K562 (cell line): Measurements from ENCODE around the gene SLC28A1. TPM values are rescaled to one million over a fixed set of nuclear protein-coding genes. Genes with fewer than 3 reads are reported as not detected.

Experiments used
- ATAC-seq: fragments of 200-7000 bp; cut with Tn5 transposase; 3 replicates; pipeline ENCODE4 v1.9.1; 2020; ENCODE audit warnings: moderate library complexity
- BruUV-seq: library from RNA; stranded (reverse); fragments of 400-500 nt; replicated peaks from 2 replicates; lab custom pipeline; 2021; lab: Mats Ljungman, UMichigan
- CTCF ChIA-PET: fragments of 300-600 bp; formaldehyde crosslinking; extraction: SDS; loops from one replicate; lab custom pipeline; 2021; ENCODE audit warnings: low intra/inter-chr PET ratio; lab: Yijun Ruan, JAX
- POLR2A ChIA-PET: fragments of 300-600, 350-650 bp; sonication (Branson Sonifier 250); formaldehyde crosslinking; extraction: SDS; loops from one replicate; lab custom pipeline; 2021; ENCODE audit warnings: antibody characterized with exemption, inconsistent platforms; lab: Yijun Ruan, JAX
- DNase-seq, 4 experiments: peaks; one replicate each; pipeline versions ENCODE4 v3.0.0 to v3.0.0-alpha.2; 2011 to 2018; ENCODE audit warnings: low spot score in 3 of 4, mixed read lengths in 3 of 4; ENCODE audit errors: extremely low read depth in 1 of 4
- FAIRE-seq: peaks from 2 replicates; lab custom pipeline; 2011; peaks lifted over from hg19 to GRCh38; lab: Jason Lieb, UNC
- H2AFZ ChIP-seq: 2 replicates; pipeline ENCODE4 v1.6.0; 2011; ENCODE audit warnings: low read depth, low read length, control low read depth, inconsistent platforms
- H3K27ac ChIP-seq: fragments of 200-600 bp; 3 replicates; pipeline ENCODE4 v1.8.0; 2011; ENCODE audit warnings: low read depth, mild to moderate bottlenecking, control low read depth, inconsistent platforms, low read length, moderate library complexity, mixed read lengths; ENCODE audit errors: extremely low read depth
- H3K27me3 ChIP-seq, 2 experiments: fragments of 300-600 bp in 1 of 2; 2 replicates in 1 of 2; 3 replicates in 1 of 2; pipeline versions ENCODE4 v1.6.0 to v1.8.0; 2011; ENCODE audit warnings: inconsistent platforms in 2 of 2, low read length in 2 of 2, mild to moderate bottlenecking in 1 of 2, mixed read lengths in 1 of 2, moderate library complexity in 1 of 2; ENCODE audit not compliant: control insufficient read depth in 2 of 2, insufficient read depth in 2 of 2
- H3K36me3 ChIP-seq: fragments of 300-600 bp; 3 replicates; pipeline ENCODE4 v1.8.0; 2011; ENCODE audit warnings: mild to moderate bottlenecking, low read length, inconsistent platforms; ENCODE audit not compliant: control insufficient read depth, insufficient read depth
- H3K4me1 ChIP-seq, 2 experiments: fragments of 200-600 bp in 1 of 2; replicated peaks in 1 of 2; 2 replicates in 1 of 2; 3 replicates in 1 of 2; pipeline versions ENCODE4 v1.5.1 to v1.8.0; 2011; ENCODE audit warnings: inconsistent platforms in 2 of 2, low read length in 2 of 2, mild to moderate bottlenecking in 1 of 2, mixed read lengths in 1 of 2, moderate library complexity in 1 of 2; ENCODE audit not compliant: control insufficient read depth in 2 of 2, insufficient read depth in 2 of 2
- H3K4me2 ChIP-seq: 2 replicates; pipeline ENCODE4 v1.6.1; 2011; ENCODE audit warnings: low read length, control low read depth, inconsistent platforms, mixed read lengths; ENCODE audit not compliant: insufficient read depth
- H3K4me3 ChIP-seq: fragments of 200-600 bp; sonication (generic), shearing (Covaris generic); 2 replicates; pipeline ENCODE4 v1.5.1; 2016; ENCODE audit warnings: control low read depth, inconsistent platforms
- H3K79me2 ChIP-seq: fragments of 200-600 bp; 3 replicates; pipeline ENCODE4 v1.8.0; 2011; ENCODE audit warnings: low read length, inconsistent platforms; ENCODE audit not compliant: control insufficient read depth, insufficient read depth
- H3K9ac ChIP-seq, 2 experiments: 2 replicates each; pipeline versions ENCODE4 v1.6.0 to v1.6.1; 2011; ENCODE audit warnings: low read depth in 2 of 2, low read length in 2 of 2, control low read depth in 1 of 2, inconsistent platforms in 1 of 2, mild to moderate bottlenecking in 1 of 2, mixed read lengths in 1 of 2; ENCODE audit not compliant: insufficient read depth in 1 of 2
- H3K9me1 ChIP-seq: one replicate; pipeline ENCODE4 v1.6.0; 2011; ENCODE audit warnings: inconsistent platforms, mild to moderate bottlenecking, low read length, moderate library complexity; ENCODE audit not compliant: control insufficient read depth, insufficient read depth
- H3K9me3 ChIP-seq: replicated peaks from 2 replicates; pipeline ENCODE4 v1.5.1; 2011; ENCODE audit warnings: low read depth, low read length, inconsistent platforms; ENCODE audit not compliant: control insufficient read depth, insufficient read depth
- H4K20me1 ChIP-seq: replicated peaks from 2 replicates; pipeline ENCODE4 v1.6.1; 2011; ENCODE audit warnings: low read length, inconsistent platforms, mixed read lengths; ENCODE audit not compliant: control insufficient read depth, insufficient read depth
- BHLHE40 ChIP-seq: IDR thresholded peaks from 2 replicates; pipeline ENCODE4 v1.6.1; 2011; ENCODE audit warnings: low read length, improper control_type of control experiment
- COPS2 ChIP-seq: fragments of 450-650 bp; conservative IDR thresholded peaks from 2 replicates; pipeline ENCODE4 v1.6.1; 2016; ENCODE audit warnings: mild to moderate bottlenecking, moderate library complexity
- GTF3C2 ChIP-seq: IDR thresholded peaks from 3 replicates; pipeline ENCODE4 v1.6.1; 2011; ENCODE audit warnings: borderline replicate concordance, mild to moderate bottlenecking, moderate library complexity; ENCODE audit not compliant: insufficient read length; ENCODE audit errors: extremely low read depth
- NFRKB ChIP-seq: fragments of 450-650 bp; IDR thresholded peaks from 2 replicates; pipeline ENCODE4 v1.6.1; 2016; ENCODE audit warnings: low read depth
- SNIP1 ChIP-seq: fragments of 450-650 bp; IDR thresholded peaks from 2 replicates; pipeline ENCODE4 v1.7.1; 2017; ENCODE audit warnings: low read depth, mild to moderate bottlenecking
- TAF15 ChIP-seq: fragments of 200-400 bp; formaldehyde crosslinking; IDR thresholded peaks from 2 replicates; pipeline ENCODE4 v1.6.1; 2017; ENCODE audit warnings: mild to moderate bottlenecking, low read depth, low read length, moderate library complexity
- TRIM24 ChIP-seq, 2 experiments: fragments of 450-650 bp; IDR thresholded peaks; 2 replicates each; pipeline ENCODE4 v1.6.1; 2016
- ZBTB1 ChIP-seq: sonication (generic); formaldehyde crosslinking; IDR thresholded peaks from 2 replicates; pipeline ENCODE4 v1.8.1; 2023; ENCODE audit warnings: missing genetic modification reagents, low read depth, mild to moderate bottlenecking, borderline replicate concordance
- ZNF431 ChIP-seq: sonication (generic); formaldehyde crosslinking; IDR thresholded peaks from 2 replicates; pipeline ENCODE4 v1.8.0; 2022; ENCODE audit warnings: mild to moderate bottlenecking, missing genetic modification reagents
- WGBS: fragments of 100-300 bp; shearing (Covaris generic); methylation state at CpG from one replicate; pipeline ENCODE4 v1.1.6; 2016; ENCODE audit warnings: low coverage, mixed read lengths; ENCODE audit not compliant: insufficient coverage; ENCODE audit errors: missing lambda C conversion rate; 5-methylcytosine and 5-hydroxymethylcytosine counted together
- in situ Hi-C: fragments of 300-500 bp; cut with MboI; formaldehyde crosslinking; loops from 4 replicates; pipeline ENCODE4 v1.15.0; 2018; ENCODE audit warnings: inconsistent platforms, mixed read lengths
- intact Hi-C: fragments of 100-400 bp; cut with micrococcal nuclease; formaldehyde crosslinking; loops from 2 replicates; pipeline ENCODE4 v1.14.2; 2022
- polyA plus RNA-seq, 8 experiments: library from polyadenylated mRNA; depleted of rRNA in 4 of 8; stranded (reverse) in 5 of 8; unstranded in 3 of 8; fragments of >200 nt; fragmentation: Nextera tagmentation in 2 of 8; fragmentation: Illumina TruSeq in 1 of 8; extraction: Ambion mirVana in 2 of 8; extraction: Trizol in 1 of 8; gene quantifications; 2 replicates each; pipeline versions ENCODE4 v1.2.1 to v1.2.3, GENCODE V29; 2011 to 2014; ENCODE audit warnings: inconsistent platforms in 1 of 8, missing spikeins in 1 of 8
- total RNA-seq, 7 experiments: library from RNA; depleted of rRNA in 6 of 7; stranded (reverse); fragments of >200 nt in 6 of 7; fragmentation: Illumina TruSeq in 2 of 7; extraction: Trizol in 2 of 7; gene quantifications; 2 replicates each; pipeline versions ENCODE4 v1.2.1 to v1.2.3, GENCODE V29; 2011 to 2021; ENCODE audit warnings: low replicate concordance in 1 of 7

The SLC28A1 gene
- total and polyA plus RNA-seq, 9 of the 15 experiments (the other 6 are each of a cell fraction or from before 2014, with no cell fraction given): 0.04 TPM; not detected in 8

- in situ Hi-C loops (no loop called here), intact Hi-C loops (loop anchor here (2.0 to 5.0 kb wide), 5 partner anchors 49 to 329 kb away; no protein-coding TSS in a partner anchor)
- no peaks in the 10 kb centered on the region for H3K9me3 ChIP-seq
- no peak for ATAC-seq
- no peak for DNase-seq
- no peak overlapping the region for H3K27ac ChIP-seq
- TF ChIP-seq NFRKB (no peak), TAF15 (no peak), TRIM24 (IDR thresholded peaks at IDR 0.05) (no peak), SNIP1 (no peak), GTF3C2 (no peak), ZBTB1 (CRISPR knock-in tag) (no peak), BHLHE40 (no peak), ZNF431 (no peak), COPS2 (no peak)
- H3K9ac ChIP-seq: no peak overlapping the region
- no peaks in the 10 kb centered on the region for H3K79me2 ChIP-seq
- ChIA-PET CTCF (no interaction called here), POLR2A (no interaction called here)
- peaks cover 18 to 20% of the 10 kb centered on the region in 2 experiments for H3K4me1 ChIP-seq
- no peaks in the 10 kb centered on the region for H3K27me3 ChIP-seq
- H2AFZ ChIP-seq: no peak overlapping the region
- H3K4me3 ChIP-seq: no peak overlapping the region
- no peaks in the 10 kb centered on the region for H3K9me1 ChIP-seq
- no peak overlapping the region for H3K4me2 ChIP-seq
- BruUV-seq: no TSS peak
- 71% methylated on average over 1 of the region's 1 CpG for WGBS
- no peaks in the 10 kb centered on the region for H3K36me3 ChIP-seq
- no peak for FAIRE-seq
- H4K20me1 ChIP-seq: no peaks in the 10 kb centered on the region
These were observed 41.4 kb downstream of the SLC28A1 start for GRCh38 chr15:84925906-84926305.
